Vagina (tissue), 2 donors: ENCODE results near the gene KDELR3.

Experiments used
- POLR2A ChIP-seq, 2 donors: fragments of 450-650 bp; IDR thresholded peaks; one replicate each; pipeline ENCODE4 v1.6.1; 2017; ENCODE audit warnings: antibody characterized with exemption in 2 of 2, mild to moderate bottlenecking in 2 of 2, moderate library complexity in 2 of 2
- POLR2AphosphoS5 ChIP-seq, 2 donors: sonication (generic); formaldehyde crosslinking; IDR thresholded peaks; one replicate each; pipeline ENCODE4 v1.9.0; 2017; ENCODE audit warnings: antibody characterized with exemption in 2 of 2, mild to moderate bottlenecking in 2 of 2, low read depth in 1 of 2; ENCODE audit not compliant: insufficient read depth in 1 of 2
- TF ChIP-seq, protein P1 (sequence below), 3 experiments: fragments of 450-650 bp in 2 of 3; fragments of 200-600 bp in 1 of 3; sonication (generic) in 1 of 3; IDR thresholded peaks; one replicate each; pipeline ENCODE4 v1.5.1; 2017 to 2019; ENCODE audit warnings: antibody characterized with exemption in 3 of 3, mild to moderate bottlenecking in 2 of 3, moderate library complexity in 2 of 3

DNA sequence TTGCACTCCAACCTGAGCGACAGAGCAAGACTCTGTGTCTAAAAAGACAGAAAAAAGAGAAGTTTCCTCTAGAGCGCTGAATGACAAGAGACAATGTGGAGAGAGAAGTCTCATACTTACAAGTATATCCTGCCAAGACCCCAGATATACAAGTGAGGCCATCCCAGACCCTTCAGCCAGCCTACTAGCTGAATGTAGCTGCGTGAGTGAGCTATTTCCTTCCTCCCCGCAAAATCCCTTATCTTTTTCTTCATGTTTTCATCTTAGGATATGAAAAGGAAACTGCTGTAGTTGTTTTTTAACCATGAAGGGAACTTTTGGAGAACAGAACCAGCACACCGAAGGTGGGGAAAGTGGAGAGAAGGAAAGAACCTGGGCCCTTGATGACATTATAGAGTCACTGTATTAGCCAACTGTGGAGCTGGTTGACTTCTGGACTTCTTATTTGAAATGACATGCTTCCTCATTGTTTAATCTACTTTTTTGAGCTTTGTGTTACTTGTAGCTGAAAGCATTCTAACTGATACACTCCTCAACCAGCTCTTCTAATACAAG, 42.6 kb downstream of the KDELR3 start:
- TF ChIP-seq, protein P1, sequence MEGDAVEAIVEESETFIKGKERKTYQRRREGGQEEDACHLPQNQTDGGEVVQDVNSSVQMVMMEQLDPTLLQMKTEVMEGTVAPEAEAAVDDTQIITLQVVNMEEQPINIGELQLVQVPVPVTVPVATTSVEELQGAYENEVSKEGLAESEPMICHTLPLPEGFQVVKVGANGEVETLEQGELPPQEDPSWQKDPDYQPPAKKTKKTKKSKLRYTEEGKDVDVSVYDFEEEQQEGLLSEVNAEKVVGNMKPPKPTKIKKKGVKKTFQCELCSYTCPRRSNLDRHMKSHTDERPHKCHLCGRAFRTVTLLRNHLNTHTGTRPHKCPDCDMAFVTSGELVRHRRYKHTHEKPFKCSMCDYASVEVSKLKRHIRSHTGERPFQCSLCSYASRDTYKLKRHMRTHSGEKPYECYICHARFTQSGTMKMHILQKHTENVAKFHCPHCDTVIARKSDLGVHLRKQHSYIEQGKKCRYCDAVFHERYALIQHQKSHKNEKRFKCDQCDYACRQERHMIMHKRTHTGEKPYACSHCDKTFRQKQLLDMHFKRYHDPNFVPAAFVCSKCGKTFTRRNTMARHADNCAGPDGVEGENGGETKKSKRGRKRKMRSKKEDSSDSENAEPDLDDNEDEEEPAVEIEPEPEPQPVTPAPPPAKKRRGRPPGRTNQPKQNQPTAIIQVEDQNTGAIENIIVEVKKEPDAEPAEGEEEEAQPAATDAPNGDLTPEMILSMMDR (IDR thresholded peaks at IDR 0.05), result no peak
- TF ChIP-seq POLR2A (IDR thresholded peaks at IDR 0.05) (no peak), POLR2AphosphoS5 (IDR thresholded peaks at IDR 0.05; ENCODE audit: insufficient read depth in 1 of 2, low read depth in 1 of 2) (no peak)
